Right lobe of liver (tissue), 6 donors: ENCODE results near the gene PRR14. TPM values are rescaled to one million over a fixed set of nuclear protein-coding genes. Genes with fewer than 3 reads are reported as not detected.

Experiments used
- ATAC-seq, 4 donors: fragments of 200-7000 bp; cut with Tn5 transposase; one replicate each; pipeline ENCODE4 v1.9.1; 2020; ENCODE audit warnings: mild to moderate bottlenecking in 4 of 4, moderate library complexity in 4 of 4
- DNase-seq, 3 donors: peaks; one replicate each; pipeline ENCODE4 v3.0.0-alpha.2; 2020
- H3K27ac ChIP-seq, 3 donors: fragments of 200-600 bp; one replicate each; pipeline ENCODE4 v1.8.0; 2022
- H3K27me3 ChIP-seq, 2 donors: fragments of 200-600 bp; one replicate each; pipeline ENCODE4 v1.8.0; 2022
- H3K36me3 ChIP-seq, 4 donors: fragments of 200-600 bp; sonication (generic) in 1 of 4; one replicate each; pipeline versions ENCODE4 v1.5.1 to v1.8.0; 2017 to 2022; ENCODE audit warnings: control low read depth in 1 of 4
- H3K4me1 ChIP-seq, 4 donors: fragments of 200-600 bp; sonication (generic) in 1 of 4; one replicate each; pipeline versions ENCODE4 v1.5.1 to v1.8.0; 2017 to 2022; ENCODE audit warnings: control low read depth in 1 of 4
- H3K4me3 ChIP-seq, 3 donors: fragments of 200-600 bp; one replicate each; pipeline ENCODE4 v1.8.0; 2022
- H3K9me3 ChIP-seq, 4 donors: fragments of 200-600 bp; sonication (generic) in 1 of 4; one replicate each; pipeline versions ENCODE4 v1.5.1 to v1.8.0; 2017 to 2022; ENCODE audit warnings: control low read depth in 1 of 4
- CTCF ChIP-seq, 4 donors: fragments of 200-600 bp in 3 of 4; fragments of 450-650 bp in 1 of 4; IDR thresholded peaks; one replicate each; pipeline versions ENCODE4 v1.5.1 to v1.8.0; 2016 to 2022; ENCODE audit warnings: antibody characterized with exemption in 4 of 4, mild to moderate bottlenecking in 2 of 4
- POLR2A ChIP-seq: fragments of 450-650 bp; IDR thresholded peaks from one replicate; pipeline ENCODE4 v1.6.1; 2017; ENCODE audit warnings: antibody characterized with exemption, mild to moderate bottlenecking
- WGBS: methylation state at CpG from one replicate; pipeline ENCODE4 v1.1.6; 2018; ENCODE audit warnings: low coverage, low lambda C conversion rate; ENCODE audit not compliant: insufficient coverage; ENCODE audit errors: missing lambda C conversion rate; 5-methylcytosine and 5-hydroxymethylcytosine counted together
- intact Hi-C, 2 donors: fragments of 100-400 bp; cut with DNase I; formaldehyde crosslinking; loops; one replicate each; pipeline versions ENCODE4 v1.11.2 to v1.14.1; 2022
- total RNA-seq, 6 experiments: library from RNA; depleted of rRNA in 2 of 6; stranded (reverse); fragments of >200 nt in 2 of 6; fragmentation: NEBNext Ultra II Directional in 3 of 6; extraction: Animal tissue kit (Norgen Biotek cat#: 25700) in 3 of 6; gene quantifications; one replicate each; pipeline versions ENCODE4 v1.1.0 to v1.2.4, GENCODE V29; 2016 to 2023
- donor health status: DM: no; HTN: yes; CAD: no.
- donor health status: DM: no; HTN: no; CAD: no.
- donor health status: DM: no; HTN: no; CAD: no.
- donor health status: DM: no; HTN: yes; CAD: no.
- donor health status: DM: no; HTN: yes; CAD: no.

The PRR14 gene
- total RNA-seq, 6 experiments from 2014 or later: 12.8 to 23.0 (median 17.6) TPM

- peaks cover 0 to 20% (median 11%) of the 10 kb centered on the region in 4 donors for H3K36me3 ChIP-seq
- H3K27me3 ChIP-seq: no peaks in the 10 kb centered on the region
- TF ChIP-seq CTCF (IDR thresholded peaks at IDR 0.05): no peak
- TF ChIP-seq POLR2A: no peak
- H3K4me1 ChIP-seq: peaks cover 0 to 21% (median 10%) of the 10 kb centered on the region in 4 donors
- H3K27ac ChIP-seq: peak overlapping the region; percentile 98 to 100 (median 100)
- peak overlapping the region; percentile 93 to 98 (median 95) for H3K4me3 ChIP-seq
- DNase-seq (peak in 1 of 3 donors; percentile 99), ATAC-seq (peak; percentile 90 to 92 (median 91))
- WGBS: 18% methylated on average over 11 of the region's 26 CpGs
- intact Hi-C loops: no loop called here
- no peaks in the 10 kb centered on the region for H3K9me3 ChIP-seq
These were observed 46.7 kb downstream of the PRR14 start for GRCh38 chr16:30697264-30698138.

GRCh38 chr16:30698139-30698815 lies 47.5 kb downstream of the PRR14 start:
- TF ChIP-seq POLR2A (peak; percentile 94), CTCF (IDR thresholded peaks at IDR 0.05) (no peak)
- intact Hi-C loops: no loop called here
- H3K4me1 ChIP-seq: peaks cover 0 to 21% (median 10%) of the 10 kb centered on the region in 4 donors
- peaks cover 0 to 28% (median 15%) of the 10 kb centered on the region in 4 donors for H3K36me3 ChIP-seq
- peak overlapping the region; percentile 98 to 100 (median 100) for H3K27ac ChIP-seq
- peak overlapping the region; percentile 93 to 98 (median 95) for H3K4me3 ChIP-seq
- WGBS: 0% methylated on average over 3 of the region's 76 CpGs
- DNase-seq: peak; percentile 95 to 99 (median 99)
- H3K9me3 ChIP-seq: no peaks in the 10 kb centered on the region
- ATAC-seq: peak; percentile 77 to 86 (median 84)
- no peaks in the 10 kb centered on the region for H3K27me3 ChIP-seq

- TF ChIP-seq POLR2A (peak; percentile 62), CTCF (IDR thresholded peaks at IDR 0.05) (no peak)
- ATAC-seq (peak; percentile 71 to 80 (median 76)), DNase-seq (peak; percentile 94 to 95 (median 94))
- H3K4me1 ChIP-seq: peaks cover 0 to 21% (median 10%) of the 10 kb centered on the region in 4 donors
- no peaks in the 10 kb centered on the region for H3K27me3 ChIP-seq
- H3K9me3 ChIP-seq: no peaks in the 10 kb centered on the region
- H3K36me3 ChIP-seq: peaks cover 0 to 35% (median 22%) of the 10 kb centered on the region in 4 donors
- H3K27ac ChIP-seq: peak within 1 kb of the TSS; percentile 98 to 100 (median 100)
- H3K4me3 ChIP-seq: peak within 1 kb of the TSS; percentile 93 to 98 (median 95)
- intact Hi-C loops: no loop called here
- 2% methylated on average over 35 of the region's 57 CpGs for WGBS
These were observed 48.3 kb downstream of the PRR14 start, which contains the start of gene SRCAP for GRCh38 chr16:30698816-30699614. TSS of gene SRCAP (plus strand) at chr16:30699171. CDS start at chr16:30700825, 1,654 bp downstream.

- H3K36me3 ChIP-seq: peaks cover 0 to 42% (median 28%) of the 10 kb centered on the region in 4 donors
- no peak for DNase-seq
- H3K9me3 ChIP-seq: no peaks in the 10 kb centered on the region
- intact Hi-C loops: loop anchor here in 1 of 2 donors (10.0 kb wide), 1 partner anchor 55 kb away; no protein-coding TSS in a partner anchor
- H3K4me3 ChIP-seq: peak overlapping the region; percentile 93 to 98 (median 95)
- H3K4me1 ChIP-seq: peaks cover 0 to 21% (median 10%) of the 10 kb centered on the region in 4 donors
- TF ChIP-seq CTCF (IDR thresholded peaks at IDR 0.05) (no peak), POLR2A (no peak)
- no peak for ATAC-seq
- peak overlapping the region; percentile 98 to 100 (median 100) for H3K27ac ChIP-seq
- 12% methylated on average over 8 of the region's 8 CpGs for WGBS
- no peaks in the 10 kb centered on the region for H3K27me3 ChIP-seq
These were observed 48.9 kb downstream of the PRR14 start for GRCh38 chr16:30699615-30700099.
